Astrocyte of the cerebellum (primary cell): ENCODE data around the gene ANO5.

Experiments used
- DNase-seq: peaks from one replicate; pipeline ENCODE4 v3.0.0-alpha.2; 2011; ENCODE audit warnings: low read depth
- H3K4me3 ChIP-seq: 2 replicates; pipeline ENCODE4 v1.5.1; 2011; ENCODE audit warnings: mild to moderate bottlenecking, low read depth, low read length, moderate library complexity
- CTCF ChIP-seq: IDR thresholded peaks from 2 replicates; pipeline ENCODE4 v1.5.1; 2012; ENCODE audit warnings: low read length, low read depth, moderate library complexity, mild to moderate bottlenecking; ENCODE audit errors: missing control alignments
- in situ Hi-C: cut with HindIII; loops from 2 replicates; pipeline ENCODE4 v1.10.0; 2017; ENCODE audit warnings: low sequenced_read_pairs

Gene ANO5

GRCh38 chr11:22192642-22193347 is at the start of gene ANO5:
Gene ANO5, plus strand, starts transcription at chr11:22193085. Its CDS starts 408 bp downstream, at chr11:22193493.
- no peak for DNase-seq
- in situ Hi-C loops, result no loop called here
- no peak for TF ChIP-seq CTCF
- peak within 1 kb of the TSS; percentile 51 for H3K4me3 ChIP-seq

GRCh38 chr11:22151649-22152197 is 41.2 kb upstream of the ANO5 start:
- no peak overlapping the region for H3K4me3 ChIP-seq
- DNase-seq, result no peak
- no peak for TF ChIP-seq CTCF
- in situ Hi-C loops, result no loop called here

- no peak overlapping the region for H3K4me3 ChIP-seq
- TF ChIP-seq CTCF, result no peak
- no peak for DNase-seq
- in situ Hi-C loops, result no loop called here
Measured at GRCh38 chr11:22157531-22157930, 35.4 kb upstream of the ANO5 start.

GRCh38 chr11:22161489-22161888 is 31.4 kb upstream of the ANO5 start:
- DNase-seq, result no peak
- H3K4me3 ChIP-seq, result no peak overlapping the region
- no peak for TF ChIP-seq CTCF
- in situ Hi-C loops, result no loop called here

GRCh38 chr11:22162756-22163155 is 30.1 kb upstream of the ANO5 start:
- TF ChIP-seq CTCF, result no peak
- in situ Hi-C loops, result no loop called here
- DNase-seq, result no peak

GRCh38 chr11:22163394-22163797 is 29.5 kb upstream of the ANO5 start:
- TF ChIP-seq CTCF, result no peak
- in situ Hi-C loops, result no loop called here
- H3K4me3 ChIP-seq, result no peak overlapping the region
- no peak for DNase-seq

More at GRCh38 chr11:22162756-22163155, 30.1 kb upstream of the ANO5 start:
- no peak overlapping the region for H3K4me3 ChIP-seq
